Gastrocnemius medialis (tissue), 4 donors: ENCODE data around the gene AKAP8L. TPM values are rescaled to one million over a fixed set of nuclear protein-coding genes. Genes with fewer than 3 reads are reported as not detected.

Experiments
- ATAC-seq, 2 donors: fragments of 150-250 bp; one replicate each; pipeline ENCODE4 v1.9.1; 2016
- DNase-seq, 2 donors: peaks; one replicate each; pipeline ENCODE4 v3.0.0-alpha.2; 2019
- H3K27ac ChIP-seq, 4 donors: fragments of 200-600 bp; sonication (generic); 1 replicate in 1 of 4; 2 replicates in 3 of 4; pipeline ENCODE4 v1.5.1; 2016 to 2018; ENCODE audit warnings: mild to moderate bottlenecking in 2 of 4, moderate library complexity in 1 of 4
- H3K27me3 ChIP-seq, 3 donors: fragments of 200-600 bp; sonication (generic) in 2 of 3; 1 replicate in 1 of 3; 2 replicates in 2 of 3; pipeline versions ENCODE4 v1.5.1 to v1.6.0; 2016 to 2019; ENCODE audit warnings: mild to moderate bottlenecking in 1 of 3, moderate library complexity in 1 of 3
- H3K36me3 ChIP-seq, 2 donors: fragments of 200-600 bp; sonication (generic) in 1 of 2; one replicate each; pipeline ENCODE4 v1.5.1; 2017 to 2018
- H3K4me1 ChIP-seq, 2 donors: fragments of 200-600 bp; sonication (generic) in 1 of 2; one replicate each; pipeline ENCODE4 v1.5.1; 2016 to 2017; ENCODE audit warnings: mild to moderate bottlenecking in 2 of 2
- H3K4me3 ChIP-seq, 4 donors: fragments of 200-600 bp; sonication (generic) in 3 of 4; 1 replicate in 1 of 4; 2 replicates in 3 of 4; pipeline ENCODE4 v1.5.1; 2016 to 2019; ENCODE audit warnings: mild to moderate bottlenecking in 2 of 4
- H3K9me3 ChIP-seq, 3 donors: fragments of 200-600 bp; sonication (generic) in 2 of 3; 1 replicate in 1 of 3; 2 replicates in 2 of 3; pipeline ENCODE4 v1.5.1; 2016 to 2019
- POLR2A ChIP-seq, 2 donors: fragments of 450-650 bp; IDR thresholded peaks; one replicate each; pipeline ENCODE4 v1.6.1; 2017; ENCODE audit warnings: antibody characterized with exemption in 2 of 2, mild to moderate bottlenecking in 2 of 2, moderate library complexity in 2 of 2
- in situ Hi-C, 4 donors: fragments of 200-750 bp; cut with MboI; loops; one replicate each; pipeline versions ENCODE4 v1.15.0 to v1.8.0; 2017; ENCODE audit warnings: low sequenced_read_pairs in 4 of 4
- intact Hi-C: fragments of 100-400 bp; cut with DNase I; formaldehyde crosslinking; loops from one replicate; pipeline ENCODE4 v1.15.1; 2023; ENCODE audit warnings: low total_unique reads
- total RNA-seq, 4 donors: library from RNA; depleted of rRNA; stranded (reverse); fragments of >200 nt; gene quantifications; one replicate each; pipeline versions ENCODE4 v1.1.0 to v1.2.3, GENCODE V29; 2016
- TF ChIP-seq, protein P1 (sequence below), 5 experiments: fragments of 450-650 bp in 3 of 5; fragments of 200-600 bp in 2 of 5; sonication (generic) in 2 of 5; IDR thresholded peaks in 4 of 5; conservative IDR thresholded peaks in 1 of 5; 1 replicate in 4 of 5; 2 replicates in 1 of 5; pipeline ENCODE4 v1.5.1; 2016 to 2019; ENCODE audit warnings: antibody characterized with exemption in 5 of 5, mild to moderate bottlenecking in 3 of 5, moderate library complexity in 3 of 5

AKAP8L gene
- total RNA-seq, 4 donors from 2014 or later = 69.3 to 142 (median 85.6) TPM

DNA sequence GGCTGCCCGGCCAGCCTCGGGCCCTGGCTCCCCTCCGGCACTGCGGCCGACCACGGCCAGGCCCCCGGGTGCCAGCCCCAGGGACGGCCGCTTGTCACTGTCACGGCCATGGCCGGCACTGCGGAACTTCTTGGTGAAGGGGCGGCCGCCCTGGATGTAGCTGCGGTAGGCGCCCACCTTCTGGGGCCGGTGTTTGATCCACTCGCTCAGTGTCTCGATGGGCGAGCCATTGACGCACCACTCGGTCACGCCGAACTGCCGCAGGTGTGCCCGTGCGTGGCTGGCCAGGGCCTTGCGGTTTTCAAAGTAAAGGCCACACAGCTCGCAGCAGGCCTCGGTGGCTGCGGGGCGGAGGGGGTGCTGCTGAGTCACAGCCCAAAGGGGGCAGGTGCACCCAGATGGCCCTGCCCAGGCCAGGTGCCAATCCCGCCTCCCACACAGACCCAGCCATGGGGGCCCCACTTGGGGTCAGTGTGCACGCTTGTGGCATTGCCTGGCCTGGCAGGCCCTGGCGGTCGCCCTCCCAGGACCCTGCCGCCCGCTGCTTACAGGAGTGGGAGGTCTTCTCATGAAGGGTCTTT lies 6.0 kb upstream of the AKAP8L start:
- Histone ChIP-seq H3K9me3 (no peaks in the 10 kb centered on the region), H3K27me3 (no peaks in the 10 kb centered on the region), H3K36me3 (peaks cover 0 to 53% of the 10 kb centered on the region in 2 donors), H3K4me1 (peaks cover 16 to 22% of the 10 kb centered on the region in 2 donors), H3K27ac (no peak overlapping the region), H3K4me3 (no peak overlapping the region)
- TF ChIP-seq, protein P1, sequence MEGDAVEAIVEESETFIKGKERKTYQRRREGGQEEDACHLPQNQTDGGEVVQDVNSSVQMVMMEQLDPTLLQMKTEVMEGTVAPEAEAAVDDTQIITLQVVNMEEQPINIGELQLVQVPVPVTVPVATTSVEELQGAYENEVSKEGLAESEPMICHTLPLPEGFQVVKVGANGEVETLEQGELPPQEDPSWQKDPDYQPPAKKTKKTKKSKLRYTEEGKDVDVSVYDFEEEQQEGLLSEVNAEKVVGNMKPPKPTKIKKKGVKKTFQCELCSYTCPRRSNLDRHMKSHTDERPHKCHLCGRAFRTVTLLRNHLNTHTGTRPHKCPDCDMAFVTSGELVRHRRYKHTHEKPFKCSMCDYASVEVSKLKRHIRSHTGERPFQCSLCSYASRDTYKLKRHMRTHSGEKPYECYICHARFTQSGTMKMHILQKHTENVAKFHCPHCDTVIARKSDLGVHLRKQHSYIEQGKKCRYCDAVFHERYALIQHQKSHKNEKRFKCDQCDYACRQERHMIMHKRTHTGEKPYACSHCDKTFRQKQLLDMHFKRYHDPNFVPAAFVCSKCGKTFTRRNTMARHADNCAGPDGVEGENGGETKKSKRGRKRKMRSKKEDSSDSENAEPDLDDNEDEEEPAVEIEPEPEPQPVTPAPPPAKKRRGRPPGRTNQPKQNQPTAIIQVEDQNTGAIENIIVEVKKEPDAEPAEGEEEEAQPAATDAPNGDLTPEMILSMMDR (IDR thresholded peaks at IDR 0.05 in 4 of 5, conservative IDR thresholded peaks at IDR 0.05 in 1 of 5) = no peak
- TF ChIP-seq POLR2A (IDR thresholded peaks at IDR 0.05) = no peak
- in situ Hi-C loops = loop anchor here in 2 of 4 donors (25.0 kb wide), 1 partner anchor 162 kb away; no protein-coding TSS in a partner anchor
- intact Hi-C loops = no loop called here
- DNase-seq = no peak
- no peak for ATAC-seq

DNA sequence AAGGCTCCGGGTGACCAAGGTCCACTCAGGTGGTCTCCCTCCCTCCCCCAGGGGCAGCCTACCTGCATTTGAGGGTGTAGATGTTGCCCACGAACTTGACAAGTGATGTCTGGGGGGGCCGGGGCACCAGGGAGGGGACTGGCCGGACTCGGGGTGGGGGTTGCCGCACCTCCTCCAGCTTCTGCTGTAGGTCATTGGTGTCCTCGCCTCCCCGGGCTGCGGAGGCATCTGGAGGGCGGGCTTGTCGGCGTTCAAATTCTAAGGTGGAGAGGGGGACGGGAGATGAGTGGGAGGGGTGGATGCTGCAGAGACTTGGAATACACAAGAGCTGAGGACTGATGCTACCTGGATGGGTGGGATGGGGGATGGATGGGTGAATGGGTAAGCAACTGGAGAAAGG lies 5.3 kb upstream of the AKAP8L start:
- ATAC-seq = no peak
- Histone ChIP-seq H3K4me1 (peaks cover 22 to 27% of the 10 kb centered on the region in 2 donors), H3K27ac (no peak overlapping the region), H3K4me3 (no peak overlapping the region), H3K9me3 (no peaks in the 10 kb centered on the region), H3K27me3 (no peaks in the 10 kb centered on the region), H3K36me3 (peaks cover 0 to 53% of the 10 kb centered on the region in 2 donors)
- in situ Hi-C loops (no loop called here), intact Hi-C loops (no loop called here)
- no peak for TF ChIP-seq POLR2A (IDR thresholded peaks at IDR 0.05)
- TF ChIP-seq, protein P1 (IDR thresholded peaks at IDR 0.05 in 4 of 5, conservative IDR thresholded peaks at IDR 0.05 in 1 of 5) = no peak
- no peak for DNase-seq

DNA sequence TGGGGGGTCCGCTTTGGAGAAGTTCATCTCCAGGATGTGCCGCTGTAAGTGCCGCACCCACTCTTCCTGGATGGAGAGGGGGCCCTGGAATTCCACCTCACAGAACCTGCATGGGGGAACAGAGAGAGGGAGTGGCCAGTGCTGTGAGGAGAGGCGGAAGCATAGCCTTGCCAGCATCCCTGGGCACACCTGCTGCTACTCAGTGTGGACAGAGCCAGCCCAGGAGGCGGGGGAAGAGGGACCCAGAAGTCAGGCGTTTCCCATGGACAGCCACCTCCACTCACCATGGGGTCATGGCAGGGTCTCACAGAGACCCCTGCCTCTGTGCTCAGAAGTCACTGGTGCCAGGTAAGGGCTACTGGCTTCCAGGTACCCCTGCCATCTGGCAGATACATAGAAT lies 4.3 kb upstream of the AKAP8L start:
- H3K9me3 ChIP-seq = no peaks in the 10 kb centered on the region
- no peak overlapping the region for H3K4me3 ChIP-seq
- intact Hi-C loops (no loop called here), in situ Hi-C loops (no loop called here)
- H3K36me3 ChIP-seq = peaks cover 0 to 53% of the 10 kb centered on the region in 2 donors
- TF ChIP-seq, protein P1 (IDR thresholded peaks at IDR 0.05 in 4 of 5, conservative IDR thresholded peaks at IDR 0.05 in 1 of 5) = no peak
- no peak for TF ChIP-seq POLR2A (IDR thresholded peaks at IDR 0.05)
- peaks cover 22 to 24% of the 10 kb centered on the region in 2 donors for H3K4me1 ChIP-seq
- DNase-seq (no peak), ATAC-seq (no peak)
- peak overlapping the region in 1 of 4 donors; percentile 82 for H3K27ac ChIP-seq
- H3K27me3 ChIP-seq = no peaks in the 10 kb centered on the region

DNA sequence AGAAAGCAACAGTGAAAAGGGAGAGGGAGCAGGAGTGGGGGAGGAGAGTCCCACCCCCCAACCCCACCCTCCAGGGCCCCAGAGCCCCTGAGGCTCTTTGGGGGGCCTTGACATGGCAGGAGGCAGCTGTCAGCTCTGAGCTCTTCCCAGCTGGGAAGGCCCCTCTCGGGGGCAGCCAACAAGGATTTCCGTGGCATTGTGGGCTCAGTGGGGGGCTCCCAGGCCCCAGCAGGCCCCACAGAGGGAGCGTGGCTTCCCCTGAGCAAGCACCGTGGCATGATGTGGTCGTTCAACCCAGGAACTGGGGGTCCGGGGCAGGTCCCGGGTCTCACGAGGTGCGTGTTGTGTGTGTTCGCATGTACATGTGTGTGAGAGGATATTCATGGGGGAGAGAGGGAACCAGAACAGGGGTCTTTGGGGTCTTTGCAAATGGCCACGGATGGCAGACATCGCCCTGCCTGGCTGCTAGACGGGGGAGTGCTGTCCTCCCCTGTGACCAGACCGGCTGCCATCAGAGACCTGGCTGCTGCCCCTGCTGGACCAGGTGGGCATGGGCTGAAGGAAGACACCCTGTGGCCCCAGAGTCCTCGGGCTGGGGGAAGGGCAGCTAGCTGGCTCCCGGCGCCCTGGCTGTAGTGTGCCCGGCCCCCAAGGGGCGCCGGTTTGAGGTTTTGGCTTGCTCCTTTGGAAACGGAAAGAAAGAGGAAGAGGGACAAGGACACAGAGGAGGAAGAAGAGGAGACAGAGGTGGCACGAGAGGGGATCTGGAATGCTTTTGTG lies 3.7 kb upstream of the AKAP8L start:
- Histone ChIP-seq H3K4me1 (peaks cover 26% of the 10 kb centered on the region in 2 donors), H3K9me3 (no peaks in the 10 kb centered on the region), H3K4me3 (no peak overlapping the region), H3K36me3 (peaks cover 0 to 48% of the 10 kb centered on the region in 2 donors), H3K27me3 (no peaks in the 10 kb centered on the region), H3K27ac (peak overlapping the region; percentile 70 to 84 (median 80))
- DNase-seq = no peak
- intact Hi-C loops (no loop called here), in situ Hi-C loops (no loop called here)
- TF ChIP-seq, protein P1 (IDR thresholded peaks at IDR 0.05 in 4 of 5, conservative IDR thresholded peaks at IDR 0.05 in 1 of 5) = no peak
- TF ChIP-seq POLR2A (IDR thresholded peaks at IDR 0.05) = no peak
- no peak for ATAC-seq
